ENCODE measurements around the gene HNRNPUL2.

DNA sequence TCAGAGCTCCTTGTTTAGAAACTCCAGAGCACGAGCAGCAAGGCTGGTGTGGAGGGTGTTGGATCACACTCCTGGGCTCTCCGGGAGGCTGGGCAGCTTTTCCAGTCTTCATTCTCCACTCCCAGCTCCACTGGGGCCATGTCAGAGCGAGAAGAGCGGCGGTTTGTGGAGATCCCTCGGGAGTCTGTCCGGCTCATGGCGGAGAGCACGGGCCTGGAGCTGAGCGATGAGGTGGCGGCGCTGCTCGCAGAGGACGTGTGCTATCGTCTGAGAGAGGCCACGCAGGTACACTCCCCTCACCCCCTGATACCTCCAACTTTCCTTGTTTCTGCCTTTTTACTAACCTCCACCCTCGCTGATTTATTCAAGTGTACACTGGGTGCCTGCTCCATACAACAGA lies 48.4 kb upstream of the HNRNPUL2 start:
- TF ChIP-seq, protein P1, sequence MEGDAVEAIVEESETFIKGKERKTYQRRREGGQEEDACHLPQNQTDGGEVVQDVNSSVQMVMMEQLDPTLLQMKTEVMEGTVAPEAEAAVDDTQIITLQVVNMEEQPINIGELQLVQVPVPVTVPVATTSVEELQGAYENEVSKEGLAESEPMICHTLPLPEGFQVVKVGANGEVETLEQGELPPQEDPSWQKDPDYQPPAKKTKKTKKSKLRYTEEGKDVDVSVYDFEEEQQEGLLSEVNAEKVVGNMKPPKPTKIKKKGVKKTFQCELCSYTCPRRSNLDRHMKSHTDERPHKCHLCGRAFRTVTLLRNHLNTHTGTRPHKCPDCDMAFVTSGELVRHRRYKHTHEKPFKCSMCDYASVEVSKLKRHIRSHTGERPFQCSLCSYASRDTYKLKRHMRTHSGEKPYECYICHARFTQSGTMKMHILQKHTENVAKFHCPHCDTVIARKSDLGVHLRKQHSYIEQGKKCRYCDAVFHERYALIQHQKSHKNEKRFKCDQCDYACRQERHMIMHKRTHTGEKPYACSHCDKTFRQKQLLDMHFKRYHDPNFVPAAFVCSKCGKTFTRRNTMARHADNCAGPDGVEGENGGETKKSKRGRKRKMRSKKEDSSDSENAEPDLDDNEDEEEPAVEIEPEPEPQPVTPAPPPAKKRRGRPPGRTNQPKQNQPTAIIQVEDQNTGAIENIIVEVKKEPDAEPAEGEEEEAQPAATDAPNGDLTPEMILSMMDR (IDR thresholded peaks at IDR 0.05 in 4 of 5, conservative IDR thresholded peaks at IDR 0.05 in 1 of 5) = no peak
- no peak for TF ChIP-seq POLR2A (IDR thresholded peaks at IDR 0.05)
